Right ventricle myocardium inferior (tissue), 1 donor: ENCODE data around the gene ITIH5. TPM values are rescaled to one million over a fixed set of nuclear protein-coding genes. Genes with fewer than 3 reads are reported as not detected.
A peak's percentile ranks its signal among the peaks of the same experiment; 100 is the strongest.

Experiments used
- ATAC-seq: fragments of 200-7000 bp; cut with Tn5 transposase; one replicate; pipeline ENCODE4 v1.9.1; 2020; ENCODE audit warnings: mild to moderate bottlenecking, moderate library complexity
- DNase-seq: peaks from one replicate; pipeline ENCODE4 v3.0.0; 2021; ENCODE audit errors: missing footprints
- intact Hi-C: fragments of 100-400 bp; cut with DNase I; formaldehyde crosslinking; loops from one replicate; pipeline ENCODE4 v1.11.0; 2022
- total RNA-seq: library from RNA; stranded (reverse); fragmentation: NEBNext Ultra II Directional; extraction: Animal tissue kit (Norgen Biotek cat#: 25700); gene quantifications from one replicate; pipeline ENCODE4 v1.2.1, GENCODE V29; 2021
- donor health status: DM: no; HTN: yes; CAD: no; lungs with severe emphysema.

Gene ITIH5
- total RNA-seq, 1 donor from 2014 or later: 10.3 TPM

DNA sequence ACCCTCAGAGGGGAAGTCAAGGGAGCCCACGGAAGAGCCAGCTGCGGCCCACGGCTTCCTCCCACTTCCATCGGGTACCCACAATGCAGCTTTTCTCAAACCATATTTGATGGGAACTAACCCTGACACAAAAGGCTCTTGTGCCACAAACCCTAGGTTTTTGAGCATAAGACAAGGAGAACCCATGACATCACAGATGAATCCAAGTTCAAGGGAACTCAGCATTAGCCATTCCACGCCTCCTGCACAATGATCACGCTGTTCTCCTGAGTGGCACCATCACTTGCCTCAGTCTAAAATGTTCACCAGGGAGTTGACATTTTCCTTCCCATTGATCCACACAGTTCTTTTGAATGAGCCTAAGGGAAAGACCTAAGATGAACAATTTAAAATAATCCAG lies 70.4 kb downstream of the ITIH5 start:
- intact Hi-C loops: no loop called here

DNA sequence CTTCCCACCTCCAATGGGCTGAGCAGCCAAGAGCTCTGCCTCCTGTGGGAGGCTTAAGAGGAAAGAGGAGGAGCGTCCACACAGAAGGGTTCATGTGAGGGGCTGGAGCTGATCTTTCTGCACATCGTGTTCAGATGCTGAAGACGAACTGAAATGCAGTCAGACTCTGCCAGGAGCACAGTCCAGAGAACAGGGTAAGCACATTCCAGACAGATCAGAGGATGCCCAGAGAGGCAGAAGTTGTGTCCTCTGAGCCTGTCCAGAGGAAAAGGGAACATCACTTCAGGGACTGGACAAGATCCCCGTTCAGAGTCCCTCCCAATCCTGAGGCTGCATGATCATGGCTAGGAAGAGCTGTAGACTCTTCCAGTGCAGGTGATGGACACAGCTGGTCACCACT lies 72.9 kb downstream of the ITIH5 start:
- DNase-seq (no peak), ATAC-seq (peak; percentile 44)
- intact Hi-C loops: no loop called here

More for the DNA sequence above, 70.4 kb downstream of the ITIH5 start:
- DNase-seq (no peak), ATAC-seq (no peak)

DNA sequence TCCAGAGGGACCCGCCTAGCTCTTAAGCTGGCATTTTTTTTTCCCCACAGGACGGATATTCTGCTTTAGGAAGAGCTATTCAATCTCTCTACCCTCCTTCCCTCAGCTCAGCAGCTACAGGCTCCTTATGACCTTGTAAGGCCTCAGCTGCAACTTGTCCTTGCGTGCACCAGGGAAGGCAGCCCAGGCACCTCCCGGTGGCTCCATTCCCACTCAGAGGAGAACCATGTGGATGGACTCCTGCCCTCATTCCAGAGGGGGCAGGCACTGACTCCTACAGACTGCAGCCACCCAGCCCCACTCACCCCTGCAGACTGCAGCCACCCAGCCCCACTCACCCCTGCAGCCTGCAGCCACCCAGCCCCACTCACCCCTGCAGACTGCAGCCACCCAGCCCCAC lies 73.7 kb downstream of the ITIH5 start:
- intact Hi-C loops: no loop called here
- ATAC-seq: peak; percentile 96
- peak; percentile 72 for DNase-seq

DNA sequence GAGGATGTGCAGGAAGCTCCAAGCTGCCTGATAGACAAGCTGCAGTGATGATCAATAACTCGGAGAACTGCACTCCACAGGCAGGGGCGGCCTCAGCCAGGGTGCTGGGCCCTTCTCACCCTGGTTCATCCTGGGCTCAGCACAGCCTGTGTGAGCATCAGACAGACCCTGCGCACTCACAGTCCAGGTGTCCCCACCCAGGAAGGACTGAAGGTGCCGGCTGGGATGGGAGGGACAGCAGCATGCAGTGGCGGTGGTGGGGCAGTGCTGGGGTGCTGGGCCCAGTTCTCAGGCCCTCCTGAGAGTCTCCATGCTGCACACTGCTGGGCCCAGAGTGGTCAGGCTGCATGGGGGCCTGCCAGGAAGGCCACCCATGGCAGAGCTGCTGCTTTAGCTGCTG lies 74.1 kb downstream of the ITIH5 start:
- peak; percentile 10 for ATAC-seq
- intact Hi-C loops: no loop called here
- no peak for DNase-seq

DNA sequence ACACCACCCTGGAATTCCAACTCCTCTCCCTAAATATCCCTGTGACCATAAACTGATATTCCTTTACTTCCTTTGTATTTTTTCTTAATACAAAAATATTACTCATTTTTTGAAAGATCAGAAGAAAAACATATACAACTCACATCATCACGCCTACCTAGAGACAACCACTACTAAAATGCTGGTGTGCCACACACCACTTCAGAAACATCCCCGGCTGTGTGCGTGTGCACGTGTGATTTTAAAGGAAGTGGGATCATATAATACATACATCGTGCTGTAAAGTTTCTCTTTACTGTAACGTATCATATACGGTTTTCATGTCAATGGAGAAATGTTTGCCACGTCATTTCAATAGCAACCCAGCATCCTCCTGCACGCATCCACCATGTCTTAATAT lies 76.5 kb downstream of the ITIH5 start:
- DNase-seq (no peak), ATAC-seq (no peak)
- intact Hi-C loops: no loop called here

DNA sequence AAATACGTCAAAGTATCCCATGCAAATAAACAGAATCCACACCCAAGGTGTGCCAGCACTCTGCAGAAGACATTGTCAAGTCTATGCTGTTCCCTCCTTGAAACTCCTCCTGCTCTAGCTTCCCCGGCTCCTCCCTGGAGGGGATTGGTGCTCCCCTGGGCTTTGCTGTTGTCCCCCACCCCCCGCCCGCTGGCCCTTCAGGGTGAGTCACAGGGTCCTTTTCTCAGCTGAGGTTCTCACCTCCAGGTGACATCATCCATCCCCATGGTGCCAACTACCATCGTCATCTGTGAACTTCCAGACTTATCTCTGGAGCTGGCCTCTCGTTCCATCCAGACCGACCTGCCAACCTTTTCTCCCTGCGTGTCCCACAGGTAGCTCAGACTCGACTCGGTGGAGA lies 77.0 kb downstream of the ITIH5 start:
- ATAC-seq (no peak), DNase-seq (no peak)
- intact Hi-C loops: no loop called here

DNA sequence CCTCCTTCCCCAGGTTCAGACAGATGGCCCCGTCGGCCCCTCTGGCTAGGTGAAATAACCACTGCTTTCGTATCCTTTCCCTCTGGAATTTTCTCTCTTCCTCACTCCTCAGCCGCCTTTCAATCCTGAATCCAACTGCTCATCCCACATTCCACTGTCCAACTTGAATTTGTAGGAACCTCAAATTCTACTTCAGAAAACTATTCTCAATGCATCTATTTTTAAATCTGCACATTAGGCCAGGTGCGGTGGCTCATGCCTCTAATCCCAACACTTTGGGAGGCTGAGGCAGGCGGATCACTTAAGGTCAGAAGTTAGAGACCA lies 78.9 kb downstream of the ITIH5 start:
- ATAC-seq: no peak
- intact Hi-C loops: no loop called here
- DNase-seq: no peak

DNA sequence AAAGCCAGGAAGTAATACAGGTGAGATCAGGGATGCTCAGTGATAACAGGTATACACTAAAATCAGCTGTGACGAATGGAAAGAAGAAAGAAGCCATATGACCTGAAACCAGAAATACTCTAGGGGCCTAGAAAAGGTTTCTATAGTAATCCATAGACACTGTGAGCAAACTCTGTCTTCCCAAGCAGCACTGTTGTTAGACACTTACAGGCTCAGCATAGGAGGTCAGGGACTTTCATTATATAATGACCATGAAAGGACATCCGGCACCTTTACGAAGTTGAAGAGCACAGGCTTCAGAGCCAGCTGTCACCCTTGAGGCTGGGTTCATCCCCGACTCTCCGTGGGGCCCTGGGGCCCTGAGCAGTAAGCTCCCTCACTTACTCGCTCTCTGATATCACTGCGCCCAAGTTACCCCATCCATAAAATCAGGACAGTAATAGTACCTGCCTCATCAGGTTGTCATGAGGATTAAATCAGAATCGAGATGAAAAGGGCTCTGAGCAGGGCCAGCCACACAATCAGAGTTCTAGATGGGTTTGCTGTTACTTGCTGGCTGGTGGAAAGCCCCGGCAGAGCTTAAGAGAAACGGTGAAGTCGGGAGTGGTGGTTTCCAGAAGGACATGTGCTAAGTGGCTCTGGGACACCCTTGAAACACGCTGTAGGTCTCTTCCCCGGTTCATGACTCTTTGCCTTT lies 79.5 kb downstream of the ITIH5 start:
- ATAC-seq: no peak
- intact Hi-C loops: no loop called here
- DNase-seq: no peak

DNA sequence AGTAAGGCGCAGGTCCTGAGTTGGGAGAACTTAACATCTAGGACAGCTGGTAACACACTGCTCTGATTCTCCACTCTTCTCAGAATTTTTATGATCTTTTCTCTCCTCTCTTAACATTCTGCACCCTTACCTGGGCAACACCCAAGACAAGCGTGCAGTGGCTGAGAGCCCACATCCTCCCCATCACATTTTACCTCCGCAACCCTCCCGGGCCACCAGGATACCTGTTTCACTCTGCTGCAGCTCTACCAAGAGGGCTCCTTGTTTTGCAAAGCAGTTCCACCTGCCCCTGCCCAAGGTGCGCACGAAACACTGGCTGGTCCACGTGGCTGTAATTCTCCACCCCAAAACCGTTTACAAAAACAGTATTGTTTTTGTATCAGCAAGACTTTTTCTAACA lies 81.5 kb downstream of the ITIH5 start:
- intact Hi-C loops: no loop called here
- ATAC-seq (no peak), DNase-seq (no peak)

DNA sequence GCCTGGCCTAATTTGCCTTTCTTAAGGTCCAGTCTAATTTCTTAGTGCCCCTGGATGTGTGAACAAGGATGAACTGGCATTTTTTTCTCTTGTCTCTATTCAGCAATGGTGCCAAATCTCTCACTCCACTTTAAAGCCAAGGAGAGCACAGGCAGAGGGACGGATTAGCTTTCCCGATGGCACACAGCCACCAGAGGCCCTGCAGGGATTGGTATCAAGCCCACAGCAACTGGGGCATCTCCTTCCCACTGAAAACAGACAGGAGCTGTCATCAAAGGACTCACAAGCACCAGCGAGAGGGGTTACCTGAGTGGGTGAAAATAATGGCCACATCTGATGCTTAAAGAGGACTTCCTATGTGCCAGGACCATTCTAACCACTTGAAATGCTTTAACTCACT lies 83.1 kb downstream of the ITIH5 start:
- peak; percentile 73 for ATAC-seq
- intact Hi-C loops: no loop called here
- DNase-seq: no peak

DNA sequence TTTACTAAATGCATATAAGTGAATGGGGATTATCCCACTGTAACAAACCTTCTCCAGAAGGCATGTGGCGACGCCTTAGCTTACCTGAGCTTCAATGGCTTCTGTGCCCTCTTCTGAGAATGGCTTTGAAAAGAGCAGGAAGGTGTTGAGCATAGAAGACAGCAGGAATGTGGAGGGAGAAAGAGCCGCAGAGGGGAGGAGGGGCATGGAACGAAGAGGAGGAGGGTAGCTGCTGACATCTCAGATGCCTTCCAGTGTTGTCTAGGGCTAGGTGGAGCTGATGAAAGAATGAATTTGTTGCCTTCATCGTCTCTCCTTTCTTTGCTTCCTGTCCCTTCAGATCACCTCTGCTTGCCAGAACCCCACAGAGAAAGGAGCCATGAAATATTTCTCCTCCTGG lies 86.2 kb downstream of the ITIH5 start:
- no peak for ATAC-seq
- intact Hi-C loops: no loop called here

DNA sequence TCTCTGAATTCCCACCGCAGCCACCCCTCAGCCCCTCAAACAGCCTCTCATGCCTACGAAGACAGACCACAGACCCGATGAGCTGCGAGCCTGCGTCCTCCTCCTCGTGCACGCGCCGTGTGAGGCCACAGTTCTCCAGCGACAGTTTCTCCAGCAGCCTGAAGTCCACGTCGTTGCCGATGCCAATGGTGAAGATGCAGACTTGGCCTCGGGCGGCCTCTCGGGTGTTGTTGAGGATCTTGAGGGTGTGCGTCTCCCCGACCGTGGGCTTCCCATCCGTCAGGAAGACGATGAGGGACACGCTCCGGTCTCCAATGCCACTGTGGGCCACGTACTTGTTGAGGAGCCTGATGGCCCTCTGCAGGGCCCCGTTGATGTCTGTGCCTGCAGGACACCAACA lies 87.1 kb downstream of the ITIH5 start:
- no peak for ATAC-seq
- no peak for DNase-seq
- intact Hi-C loops: no loop called here

More for the DNA sequence above, 86.2 kb downstream of the ITIH5 start:
- DNase-seq: no peak

DNA sequence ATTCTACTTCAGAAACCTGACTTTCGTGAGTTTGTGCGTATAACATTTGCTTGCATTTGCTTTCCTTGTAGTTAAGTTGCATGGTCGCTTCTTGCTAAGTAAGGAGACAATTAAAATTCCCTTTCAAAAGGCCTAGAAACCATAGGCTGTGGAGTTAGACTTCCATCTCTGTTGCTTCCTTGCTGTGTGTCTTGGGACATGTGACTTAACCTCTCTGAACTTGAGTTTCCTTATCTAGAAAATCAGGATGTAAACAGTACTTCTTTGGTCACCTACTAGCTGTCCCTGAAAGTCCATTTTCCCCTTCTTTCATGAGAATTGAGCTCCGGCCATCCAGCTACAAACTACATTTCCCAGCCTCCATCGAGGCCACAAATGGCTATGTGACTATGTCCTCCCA lies 89.2 kb downstream of the ITIH5 start:
- intact Hi-C loops: no loop called here
- DNase-seq (no peak), ATAC-seq (no peak)

DNA sequence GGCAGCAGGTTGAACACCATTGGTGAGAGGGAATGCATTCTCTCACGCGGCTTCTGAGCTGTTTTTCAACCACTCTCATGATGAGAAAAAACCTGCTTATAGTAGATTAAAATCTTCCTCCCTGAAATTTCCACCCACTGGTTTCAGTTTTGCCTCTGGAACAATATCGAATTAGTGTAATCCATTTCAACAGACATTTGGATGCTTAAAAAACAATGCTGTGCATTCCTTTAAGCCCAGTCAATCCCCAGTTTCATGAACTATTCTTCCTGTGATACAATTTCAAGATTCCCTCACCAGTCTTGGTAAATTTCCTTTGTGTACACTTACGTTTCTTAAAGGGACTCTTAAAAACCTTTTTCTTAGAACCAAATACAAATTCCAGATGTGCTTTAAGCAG lies 89.6 kb downstream of the ITIH5 start:
- intact Hi-C loops: no loop called here
- no peak for ATAC-seq
- no peak for DNase-seq

DNA sequence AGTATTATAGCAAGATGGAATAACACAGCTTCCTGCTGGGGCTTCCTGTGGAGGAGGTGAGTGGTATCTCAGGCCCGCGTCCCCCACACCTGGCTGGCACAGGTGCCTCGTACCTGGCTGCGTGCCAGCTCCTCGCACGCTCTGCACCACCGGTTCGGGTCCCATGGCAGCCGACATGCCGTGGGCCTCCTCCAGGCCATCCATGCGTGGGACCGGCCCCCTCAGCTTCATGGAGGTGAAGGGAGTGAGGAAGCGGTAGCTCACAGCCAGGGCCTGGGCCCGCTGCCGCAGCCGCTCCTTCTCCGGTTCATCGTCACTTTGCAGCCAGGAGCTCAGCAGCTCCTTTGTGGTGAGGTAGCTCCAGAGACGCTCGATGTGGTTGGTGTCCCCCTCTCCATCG lies 90.4 kb downstream of the ITIH5 start:
- no peak for ATAC-seq
- DNase-seq: no peak
- intact Hi-C loops: no loop called here

DNA sequence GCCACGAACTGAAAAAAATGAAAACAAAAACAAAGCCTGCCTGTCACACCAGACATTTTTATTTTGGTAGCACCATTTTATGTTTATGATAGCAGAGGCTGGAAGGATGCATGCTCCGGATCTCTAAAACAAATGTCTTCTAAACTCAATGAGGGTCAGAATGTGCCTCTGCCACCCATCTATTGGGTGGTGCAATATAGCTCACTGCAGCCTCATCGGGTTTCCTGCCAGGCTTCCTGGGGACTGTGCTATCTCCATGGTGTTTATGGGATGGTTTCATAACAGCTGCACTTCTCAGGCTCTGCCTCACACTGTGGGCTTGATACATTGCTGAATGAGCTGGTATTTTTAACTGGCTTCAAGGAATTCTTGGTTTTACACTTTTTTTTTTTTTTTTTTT lies 94.4 kb downstream of the ITIH5 start:
- intact Hi-C loops: no loop called here
- DNase-seq (no peak), ATAC-seq (peak; percentile 88)

DNA sequence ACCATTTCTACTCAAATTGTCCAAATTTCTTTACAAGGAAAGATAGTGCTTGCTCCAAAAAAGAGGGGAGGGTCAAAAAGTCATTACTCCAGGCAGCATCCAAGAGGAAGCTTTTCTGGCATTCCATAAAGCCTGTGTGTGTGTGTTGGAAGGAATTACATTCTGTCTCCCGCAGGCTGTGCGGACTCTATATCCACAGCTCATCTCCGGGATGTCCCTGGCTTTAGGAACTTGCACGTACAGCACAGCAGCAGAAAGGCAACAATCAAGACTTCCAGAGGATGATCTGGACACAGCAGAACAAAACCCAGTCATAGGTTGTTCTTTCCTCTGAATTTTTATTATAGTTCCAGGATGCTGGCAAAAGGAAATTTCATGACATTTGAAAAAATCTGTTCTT lies 94.8 kb downstream of the ITIH5 start:
- intact Hi-C loops: no loop called here
- DNase-seq: no peak
- ATAC-seq: no peak

DNA sequence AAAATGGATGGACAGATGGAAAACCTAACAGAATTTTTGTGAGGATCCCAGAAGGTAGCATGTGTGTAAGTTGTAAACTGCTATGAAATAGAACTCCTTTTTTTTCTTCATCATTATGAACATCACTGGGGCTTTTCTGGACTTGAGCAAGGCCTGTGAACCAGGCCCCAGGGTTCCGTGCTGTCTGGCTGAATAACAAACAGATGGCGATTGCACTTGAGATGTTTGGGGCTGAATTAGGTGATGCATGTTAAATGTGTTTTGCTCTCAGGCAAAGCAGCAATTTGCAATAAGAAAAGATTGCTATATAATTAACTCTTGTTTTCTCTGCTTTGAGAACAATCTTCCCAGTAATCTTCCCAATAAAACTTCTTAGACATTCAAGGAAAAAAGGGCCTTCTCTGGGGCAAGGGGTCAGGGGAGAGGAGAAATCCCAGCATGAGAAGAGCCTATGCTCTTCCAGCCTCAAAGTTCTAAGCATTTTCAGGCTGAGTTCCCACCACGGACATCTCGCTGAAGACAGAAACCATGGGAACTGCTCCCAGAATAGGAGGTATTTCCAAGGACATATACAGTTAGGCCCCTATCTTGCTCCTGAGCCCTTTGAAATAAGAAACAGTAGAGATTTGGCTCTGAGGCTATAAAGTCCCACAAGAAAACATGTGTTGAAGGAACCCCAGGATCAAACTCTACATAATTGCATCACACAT lies 98.7 kb downstream of the ITIH5 start:
- intact Hi-C loops: no loop called here
- DNase-seq (no peak), ATAC-seq (no peak)

DNA sequence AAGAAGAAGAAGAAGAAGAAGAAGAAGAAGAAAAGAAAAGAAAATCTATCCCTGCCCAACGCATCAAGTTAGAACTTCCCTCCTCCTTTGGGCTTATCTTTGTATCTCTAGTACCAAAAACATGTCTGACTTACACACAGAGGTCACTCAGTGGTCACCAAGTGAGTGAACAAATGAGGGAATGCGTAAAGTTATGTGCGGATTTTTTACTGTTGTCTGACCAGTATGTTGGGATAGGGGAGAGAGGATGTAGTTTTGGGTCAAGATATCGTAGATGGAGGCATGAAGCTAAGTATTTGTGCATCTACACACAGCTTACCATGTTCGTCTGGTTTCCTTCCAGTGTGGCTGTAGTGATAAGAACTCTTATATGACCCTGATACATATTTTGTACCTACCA lies 99.9 kb downstream of the ITIH5 start:
- ATAC-seq (no peak), DNase-seq (no peak)
- intact Hi-C loops: no loop called here

DNA sequence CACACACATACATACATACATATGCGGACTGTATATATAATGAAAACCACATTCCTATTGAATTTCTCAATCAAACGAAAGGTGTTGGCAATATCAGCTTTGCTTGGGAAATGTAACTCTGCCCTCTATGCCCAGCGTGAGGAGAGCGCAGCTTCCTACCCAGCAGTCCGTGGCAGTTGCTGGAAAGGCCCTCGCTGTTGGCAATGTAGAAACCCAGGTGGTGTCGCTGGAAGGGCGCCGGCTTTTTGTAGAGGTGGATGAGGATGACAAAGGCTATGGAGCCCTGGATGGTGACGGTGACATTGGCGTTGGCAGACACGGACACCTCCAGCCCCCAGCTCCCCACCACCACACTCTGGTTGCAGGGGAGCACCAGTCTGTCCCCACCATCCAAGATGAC lies 100.9 kb downstream of the ITIH5 start:
- intact Hi-C loops: no loop called here
- DNase-seq (no peak), ATAC-seq (no peak)

DNA sequence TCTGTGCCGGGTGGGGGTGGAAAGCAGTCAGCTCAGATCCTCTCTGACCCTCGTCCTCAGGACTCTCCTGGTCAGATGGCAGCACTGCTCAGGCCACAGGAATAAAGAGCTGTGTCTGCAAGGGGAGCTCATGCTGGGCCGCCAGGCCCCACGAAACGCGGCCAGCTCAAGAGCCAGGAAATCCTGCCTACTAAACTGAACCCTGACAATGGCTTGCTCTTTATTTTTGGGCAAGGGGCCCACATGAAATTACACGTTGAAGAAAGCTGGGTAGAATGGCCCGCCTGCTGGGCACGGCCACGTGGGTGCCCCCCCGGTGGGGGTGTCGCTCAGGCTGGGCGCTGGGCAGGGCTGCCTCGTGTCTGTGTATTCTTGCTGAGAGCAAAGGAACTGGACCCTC lies 103.0 kb downstream of the ITIH5 start:
- DNase-seq (no peak), ATAC-seq (no peak)
- intact Hi-C loops: no loop called here
